H9 (cell line): ENCODE results near the gene ZCWPW1. TPM values are rescaled to one million over a fixed set of nuclear protein-coding genes. Genes with fewer than 3 reads are reported as not detected.

Experiments used
- DNase-seq: peaks from one replicate; pipeline ENCODE4 v3.0.0-alpha.2; 2017
- H2AFZ ChIP-seq: one replicate; pipeline ENCODE4 v1.6.1; 2013; ENCODE audit warnings: mild to moderate bottlenecking, low read length, control low read depth, moderate library complexity
- H2AK5ac ChIP-seq: 2 replicates; pipeline ENCODE4 v1.6.1; 2013; ENCODE audit warnings: low read length, control low read depth, mixed read lengths; ENCODE audit not compliant: insufficient read length
- H2BK120ac ChIP-seq: one replicate; pipeline ENCODE4 v1.6.1; 2013; ENCODE audit warnings: low read depth, mild to moderate bottlenecking, low read length, control low read depth, inconsistent platforms; ENCODE audit not compliant: poor library complexity, severe bottlenecking
- H2BK12ac ChIP-seq: 2 replicates; pipeline ENCODE4 v1.6.1; 2013; ENCODE audit warnings: low read length, control low read depth, mixed read lengths, low read depth; ENCODE audit not compliant: insufficient read length
- H2BK15ac ChIP-seq: 2 replicates; pipeline ENCODE4 v1.6.1; 2013; ENCODE audit warnings: low read depth, low read length, control low read depth
- H2BK20ac ChIP-seq: one replicate; pipeline ENCODE4 v1.6.1; 2013; ENCODE audit warnings: low read depth, mild to moderate bottlenecking, low read length, control low read depth, inconsistent platforms; ENCODE audit not compliant: poor library complexity, severe bottlenecking
- H2BK5ac ChIP-seq: 2 replicates; pipeline ENCODE4 v1.6.1; 2013; ENCODE audit warnings: low read length, control low read depth, mixed read lengths; ENCODE audit not compliant: insufficient read length
- H3K14ac ChIP-seq: 2 replicates; pipeline ENCODE4 v1.6.1; 2013; ENCODE audit warnings: low read length, control low read depth; ENCODE audit not compliant: insufficient read depth
- H3K18ac ChIP-seq: 2 replicates; pipeline ENCODE4 v1.6.1; 2013; ENCODE audit warnings: low read depth, mild to moderate bottlenecking, mixed read lengths, low read length, control low read depth; ENCODE audit not compliant: insufficient read length
- H3K23ac ChIP-seq: 2 replicates; pipeline ENCODE4 v1.6.1; 2013; ENCODE audit warnings: low read length, control low read depth, mixed read lengths, low read depth; ENCODE audit not compliant: insufficient read length
- H3K23me2 ChIP-seq: 2 replicates; pipeline ENCODE4 v1.6.1; 2013; ENCODE audit warnings: low read depth, mild to moderate bottlenecking, mixed read lengths, low read length, control low read depth; ENCODE audit not compliant: insufficient read length, poor library complexity, severe bottlenecking
- H3K27ac ChIP-seq: 2 replicates; pipeline ENCODE4 v1.5.1; 2013; ENCODE audit warnings: low read length, control low read depth, mixed read lengths, low read depth; ENCODE audit not compliant: insufficient read length
- H3K27me3 ChIP-seq: 2 replicates; pipeline ENCODE4 v1.6.1; 2013; ENCODE audit warnings: low read length, control low read depth, inconsistent platforms; ENCODE audit not compliant: insufficient read depth
- H3K4ac ChIP-seq: 2 replicates; pipeline ENCODE4 v1.6.1; 2013; ENCODE audit warnings: low read depth, mild to moderate bottlenecking, control low read depth, inconsistent platforms, low read length, moderate library complexity
- H3K4me1 ChIP-seq: 2 replicates; pipeline ENCODE4 v1.6.1; 2013; ENCODE audit warnings: low read length, control low read depth, inconsistent platforms; ENCODE audit not compliant: insufficient read depth
- H3K4me2 ChIP-seq: 2 replicates; pipeline ENCODE4 v1.6.1; 2013; ENCODE audit warnings: low read length, control low read depth, mixed read lengths; ENCODE audit not compliant: insufficient read length, insufficient read depth
- H3K56ac ChIP-seq: 2 replicates; pipeline ENCODE4 v1.6.1; 2013; ENCODE audit warnings: low read depth, mild to moderate bottlenecking, mixed read lengths, low read length, control low read depth; ENCODE audit not compliant: insufficient read length
- H3K79me1 ChIP-seq: 2 replicates; pipeline ENCODE4 v1.6.1; 2013; ENCODE audit warnings: low read depth, mild to moderate bottlenecking, moderate library complexity, low read length, control low read depth, inconsistent platforms; ENCODE audit not compliant: insufficient read depth, poor library complexity, severe bottlenecking
- H3K79me2 ChIP-seq: 2 replicates; pipeline ENCODE4 v1.6.1; 2013; ENCODE audit warnings: low read length, control low read depth, inconsistent platforms; ENCODE audit not compliant: insufficient read depth
- H3K9ac ChIP-seq: 2 replicates; pipeline ENCODE4 v1.6.1; 2013; ENCODE audit warnings: low read length, control low read depth, mixed read lengths; ENCODE audit not compliant: insufficient read length; ENCODE audit errors: extremely low read depth
- H3K9me3 ChIP-seq: one replicate; pipeline ENCODE4 v1.6.1; 2013; ENCODE audit warnings: low read depth, low read length, inconsistent platforms; ENCODE audit not compliant: control insufficient read depth
- H3T11ph ChIP-seq: one replicate; pipeline ENCODE4 v1.6.1; 2013; ENCODE audit warnings: mild to moderate bottlenecking, low read length, control low read depth, inconsistent platforms
- H4K20me1 ChIP-seq: one replicate; pipeline ENCODE4 v1.6.1; 2013; ENCODE audit not compliant: control insufficient read depth, insufficient read length, insufficient read depth
- H4K5ac ChIP-seq: 2 replicates; pipeline ENCODE4 v1.6.1; 2013; ENCODE audit warnings: low read depth, mild to moderate bottlenecking, mixed read lengths, low read length, control low read depth; ENCODE audit not compliant: insufficient read length
- H4K8ac ChIP-seq: replicated peaks from 2 replicates; pipeline ENCODE4 v1.6.1; 2013; ENCODE audit warnings: low read length, control low read depth, mixed read lengths, low read depth; ENCODE audit not compliant: insufficient read length
- H4K91ac ChIP-seq: 2 replicates; pipeline ENCODE4 v1.6.1; 2013; ENCODE audit warnings: low read depth, mild to moderate bottlenecking, moderate library complexity, mixed read lengths, low read length, control low read depth; ENCODE audit not compliant: insufficient read length
- H3K27ac Mint-ChIP-seq, 3 experiments: 2 replicates in 2 of 3; 3 replicates in 1 of 3; pipeline ENCODE4 v1.8.0; 2020 to 2021; ENCODE audit warnings: mixed read lengths in 3 of 3, mild to moderate bottlenecking in 1 of 3, moderate library complexity in 1 of 3
- H3K27me3 Mint-ChIP-seq: 2 replicates; pipeline ENCODE4 v1.8.0; 2021; ENCODE audit warnings: low read depth, mild to moderate bottlenecking, moderate library complexity, mixed read lengths
- H3K36me3 Mint-ChIP-seq, 3 experiments: 2 replicates in 2 of 3; 3 replicates in 1 of 3; pipeline ENCODE4 v1.8.0; 2020 to 2021; ENCODE audit warnings: low read depth in 3 of 3, mixed read lengths in 3 of 3; ENCODE audit not compliant: insufficient read depth in 1 of 3
- H3K4me1 Mint-ChIP-seq, 2 experiments: 2 replicates each; pipeline ENCODE4 v1.8.0; 2020; ENCODE audit warnings: mixed read lengths in 2 of 2
- H3K4me3 Mint-ChIP-seq, 2 experiments: 2 replicates in 1 of 2; 3 replicates in 1 of 2; pipeline ENCODE4 v1.8.0; 2020 to 2021; ENCODE audit warnings: mild to moderate bottlenecking in 2 of 2, mixed read lengths in 2 of 2, moderate library complexity in 1 of 2
- H3K9me3 Mint-ChIP-seq, 2 experiments: 2 replicates in 1 of 2; 3 replicates in 1 of 2; pipeline ENCODE4 v1.8.0; 2020; ENCODE audit warnings: mild to moderate bottlenecking in 2 of 2, mixed read lengths in 2 of 2, moderate library complexity in 1 of 2
- CTCF ChIP-seq: fragments of 200-600 bp; sonication (generic); conservative IDR thresholded peaks from 3 replicates; pipeline ENCODE4 v1.8.0; 2021; ENCODE audit warnings: antibody characterized with exemption, mild to moderate bottlenecking
- WGBS: extraction: QIAGEN DNeasy Blood & Tissue Kit; methylation state at CpG from one replicate; pipeline ENCODE4 v1.1.7; 2013; ENCODE audit warnings: missing lambda C conversion rate, low lambda C conversion rate, mixed read lengths; ENCODE audit not compliant: insufficient read length; ENCODE audit errors: extremely low coverage; 5-methylcytosine and 5-hydroxymethylcytosine counted together
- total RNA-seq: library from RNA; stranded (reverse); gene quantifications from 2 replicates; pipeline ENCODE4 v1.2.1, GENCODE V29; 2021

ZCWPW1 gene
- total RNA-seq, 1 experiment from 2014 or later: 1.1 TPM

GRCh38 chr7:100367676-100368613, 60.6 kb downstream of the ZCWPW1 start:
- H3K79me1 ChIP-seq: no peaks in the 10 kb centered on the region
- peak overlapping the region; percentile 40 for H3K18ac ChIP-seq
- H3K27ac Mint-ChIP-seq: peak overlapping the region in 2 of 3 experiments; percentile 37 to 90; a peak in 3 of 7 replicates

More at GRCh38 chr7:100367676-100368613, 60.6 kb downstream of the ZCWPW1 start:
- H3K4ac ChIP-seq: no peak overlapping the region
- no peak overlapping the region for H2AK5ac ChIP-seq
- Mint-ChIP-seq H3K27me3 (no peaks in the 10 kb centered on the region; the same call in 1 of the 2 replicates), H3K4me1 (peaks cover 38 to 51% of the 10 kb centered on the region in 2 experiments), H3K4me3 (no peak overlapping the region), H3K36me3 (peaks cover 19 to 43% (median 25%) of the 10 kb centered on the region in 3 experiments), H3K9me3 (no peaks in the 10 kb centered on the region)
- no peaks in the 10 kb centered on the region for H3K23me2 ChIP-seq
- no peak overlapping the region for H2BK20ac ChIP-seq
- H2BK12ac ChIP-seq: no peak overlapping the region
- no peak overlapping the region for H2BK5ac ChIP-seq
- no peak overlapping the region for H3K23ac ChIP-seq
- H3T11ph ChIP-seq: no peak overlapping the region
- no CpG with 5 or more reads among the region's 12 CpGs for WGBS
- H3K14ac ChIP-seq: no peak overlapping the region
- no peaks in the 10 kb centered on the region for H3K27me3 ChIP-seq
- no peak overlapping the region for H2AFZ ChIP-seq
- H3K9me3 ChIP-seq: no peaks in the 10 kb centered on the region
- H3K79me2 ChIP-seq: no peaks in the 10 kb centered on the region
- H4K5ac ChIP-seq: no peak overlapping the region
- no peaks in the 10 kb centered on the region for H4K20me1 ChIP-seq
- no peak overlapping the region for H4K8ac ChIP-seq
- TF ChIP-seq CTCF: no peak
- no peaks in the 10 kb centered on the region; the same call in 1 of the 2 replicates for H3K4me1 ChIP-seq
- H3K27ac ChIP-seq: no peak overlapping the region
- H3K56ac ChIP-seq: no peak overlapping the region
- no peak overlapping the region for H2BK15ac ChIP-seq
- H3K4me2 ChIP-seq: no peak overlapping the region
- H2BK120ac ChIP-seq: no peak overlapping the region
- no peak for DNase-seq
- H3K9ac ChIP-seq: no peak overlapping the region
- no peak overlapping the region for H4K91ac ChIP-seq
